ENCODE measurements around the gene SWAP70.

The SWAP70 gene

DNA sequence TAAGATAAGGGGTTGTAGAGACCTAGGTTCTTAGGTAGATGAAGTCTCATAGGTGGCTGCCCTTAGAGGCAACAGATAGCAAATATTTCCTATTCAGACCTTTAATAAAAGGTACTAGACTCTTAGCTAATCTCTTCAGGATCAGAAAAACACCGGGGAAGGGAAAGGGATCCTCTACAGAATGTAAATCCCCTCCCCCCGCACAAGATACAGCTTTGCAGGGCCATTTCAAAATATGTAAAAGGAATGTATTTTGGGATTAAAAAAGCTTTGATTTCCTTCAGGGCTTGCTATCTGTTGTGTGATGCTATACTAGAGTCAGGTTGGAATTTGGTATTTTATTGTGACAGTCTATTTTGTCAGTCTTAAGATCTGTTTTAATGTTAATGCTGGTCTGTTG lies 113.2 kb downstream of the SWAP70 start:
- TF ChIP-seq EP300 (IDR thresholded peaks at IDR 0.05; ENCODE audit: borderline replicate concordance) (no peak), FOXM1 (IDR thresholded peaks at IDR 0.05; ENCODE audit: borderline replicate concordance, low read depth) (no peak), YY1 (IDR thresholded peaks at IDR 0.05; ENCODE audit: low read depth) (no peak), EGR1 (IDR thresholded peaks at IDR 0.05) (no peak), TCF12 (IDR thresholded peaks at IDR 0.05; ENCODE audit: low read depth) (no peak), REST (IDR thresholded peaks at IDR 0.05; ENCODE audit: low read depth) (no peak), CREB1 (IDR thresholded peaks at IDR 0.05; ENCODE audit: low read depth) (no peak), CEBPB (IDR thresholded peaks at IDR 0.05) (no peak), TAF1 (IDR thresholded peaks at IDR 0.05; ENCODE audit: low read depth) (no peak), USF1 (IDR thresholded peaks at IDR 0.05) (no peak), ZBTB7A (IDR thresholded peaks at IDR 0.05; ENCODE audit: low read depth) (no peak), RAD21 (IDR thresholded peaks at IDR 0.05; ENCODE audit: low read depth) (no peak), NFIC (IDR thresholded peaks at IDR 0.05) (no peak), TEAD4 (IDR thresholded peaks at IDR 0.05) (no peak)
- TF ChIP-seq, protein P1, sequence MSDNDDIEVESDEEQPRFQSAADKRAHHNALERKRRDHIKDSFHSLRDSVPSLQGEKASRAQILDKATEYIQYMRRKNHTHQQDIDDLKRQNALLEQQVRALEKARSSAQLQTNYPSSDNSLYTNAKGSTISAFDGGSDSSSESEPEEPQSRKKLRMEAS (IDR thresholded peaks at IDR 0.05) = no peak

DNA sequence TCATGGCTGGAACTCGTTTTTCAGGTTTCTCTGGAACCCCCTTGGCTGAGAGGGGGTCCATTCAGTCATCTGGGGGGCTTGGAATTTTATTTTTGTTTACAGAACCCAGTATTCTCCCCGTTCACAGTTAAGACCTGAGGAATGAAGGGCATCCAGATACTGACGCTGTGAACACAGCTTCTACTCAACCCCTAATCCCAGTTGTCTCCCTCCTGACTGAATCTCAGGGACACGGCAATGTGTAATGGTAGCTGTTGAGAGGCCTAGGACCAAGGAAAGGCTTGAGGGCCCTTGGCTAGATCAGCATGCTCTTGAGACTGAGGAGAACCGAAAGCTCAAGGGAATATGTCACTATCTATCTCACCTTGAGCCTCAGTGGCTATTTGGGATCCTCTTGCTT lies 113.6 kb downstream of the SWAP70 start:
- TF ChIP-seq EGR1 (IDR thresholded peaks at IDR 0.05) (no peak), NFIC (IDR thresholded peaks at IDR 0.05) (no peak), CEBPB (IDR thresholded peaks at IDR 0.05) (no peak), ZBTB7A (IDR thresholded peaks at IDR 0.05; ENCODE audit: low read depth) (no peak), TAF1 (IDR thresholded peaks at IDR 0.05; ENCODE audit: low read depth) (no peak), USF1 (IDR thresholded peaks at IDR 0.05) (no peak), REST (IDR thresholded peaks at IDR 0.05; ENCODE audit: low read depth) (no peak), YY1 (IDR thresholded peaks at IDR 0.05; ENCODE audit: low read depth) (no peak), CREB1 (IDR thresholded peaks at IDR 0.05; ENCODE audit: low read depth) (no peak), FOXM1 (IDR thresholded peaks at IDR 0.05; ENCODE audit: borderline replicate concordance, low read depth) (no peak), TCF12 (IDR thresholded peaks at IDR 0.05; ENCODE audit: low read depth) (no peak)
- TF ChIP-seq, protein P1 (IDR thresholded peaks at IDR 0.05) = no peak

- TF ChIP-seq CEBPB (IDR thresholded peaks at IDR 0.05) = no peak
- no peak for TF ChIP-seq RAD21 (IDR thresholded peaks at IDR 0.05; ENCODE audit: low read depth)
- TF ChIP-seq TAF1 (IDR thresholded peaks at IDR 0.05; ENCODE audit: low read depth) = no peak
- TF ChIP-seq NFIC (IDR thresholded peaks at IDR 0.05) = no peak
- TF ChIP-seq, protein P1 (IDR thresholded peaks at IDR 0.05) = no peak
- TF ChIP-seq TEAD4 (IDR thresholded peaks at IDR 0.05) = no peak
- no peak for TF ChIP-seq EGR1 (IDR thresholded peaks at IDR 0.05)
- TF ChIP-seq YY1 (IDR thresholded peaks at IDR 0.05; ENCODE audit: low read depth) = no peak
- TF ChIP-seq CREB1 (IDR thresholded peaks at IDR 0.05; ENCODE audit: low read depth) = no peak
- no peak for TF ChIP-seq ZBTB7A (IDR thresholded peaks at IDR 0.05; ENCODE audit: low read depth)
- no peak for TF ChIP-seq REST (IDR thresholded peaks at IDR 0.05; ENCODE audit: low read depth)
- TF ChIP-seq TCF12 (IDR thresholded peaks at IDR 0.05; ENCODE audit: low read depth) = no peak
- TF ChIP-seq USF1 (IDR thresholded peaks at IDR 0.05) = no peak
- TF ChIP-seq EP300 (IDR thresholded peaks at IDR 0.05; ENCODE audit: borderline replicate concordance) = no peak
- no peak for TF ChIP-seq FOXM1 (IDR thresholded peaks at IDR 0.05; ENCODE audit: borderline replicate concordance, low read depth)
Observed at GRCh38 chr11:9780929-9781328, 117.1 kb downstream of the SWAP70 start.

DNA sequence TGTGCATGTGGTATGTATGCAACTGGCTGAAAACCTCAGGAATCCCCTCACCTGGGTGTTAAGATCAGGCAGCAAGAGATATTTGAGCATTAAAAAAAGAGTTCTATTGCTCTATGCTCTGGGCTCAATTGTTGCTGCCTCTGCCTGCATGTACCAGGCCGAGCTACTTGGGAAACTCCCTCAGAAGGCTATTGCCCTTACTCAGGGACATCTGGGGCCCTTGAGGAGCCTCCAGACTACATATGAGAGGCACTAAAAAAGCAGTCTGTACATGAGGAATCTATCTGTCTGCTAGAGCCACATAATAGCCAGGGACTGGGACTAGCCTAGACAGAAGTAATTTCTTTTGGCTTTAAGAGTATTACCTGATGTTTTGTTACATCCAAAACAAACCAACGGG lies 120.1 kb downstream of the SWAP70 start:
- TF ChIP-seq USF1 (IDR thresholded peaks at IDR 0.05) (no peak), TAF1 (IDR thresholded peaks at IDR 0.05; ENCODE audit: low read depth) (no peak), FOXM1 (IDR thresholded peaks at IDR 0.05; ENCODE audit: borderline replicate concordance, low read depth) (no peak), CREB1 (IDR thresholded peaks at IDR 0.05; ENCODE audit: low read depth) (no peak), REST (IDR thresholded peaks at IDR 0.05; ENCODE audit: low read depth) (no peak), EGR1 (IDR thresholded peaks at IDR 0.05) (no peak), NFIC (IDR thresholded peaks at IDR 0.05) (no peak), YY1 (IDR thresholded peaks at IDR 0.05; ENCODE audit: low read depth) (no peak), TCF12 (IDR thresholded peaks at IDR 0.05; ENCODE audit: low read depth) (no peak), CEBPB (IDR thresholded peaks at IDR 0.05) (no peak), TEAD4 (IDR thresholded peaks at IDR 0.05) (no peak), RAD21 (IDR thresholded peaks at IDR 0.05; ENCODE audit: low read depth) (no peak), EP300 (IDR thresholded peaks at IDR 0.05; ENCODE audit: borderline replicate concordance) (no peak), ZBTB7A (IDR thresholded peaks at IDR 0.05; ENCODE audit: low read depth) (no peak)
- TF ChIP-seq, protein P1 (IDR thresholded peaks at IDR 0.05) = no peak

All from Ishikawa (cell line).